Measurements from ENCODE around the gene CXCR4. TPM values are rescaled to one million over a fixed set of nuclear protein-coding genes. Genes with fewer than 3 reads are reported as not detected.

CXCR4 gene
- total and polyA plus RNA-seq, 10 of the 15 experiments (the other 5 are each of a cell fraction or from before 2014, with no cell fraction given), result 31.1 to 749 (median 52.7) TPM

- TF ChIP-seq SPI1 (IDR thresholded peaks at IDR 0.05; ENCODE audit: borderline replicate concordance, insufficient read depth, low read depth, low read length) (peak; percentile 41; the same call in 1 of the 2 replicates), EGR1 (IDR thresholded peaks at IDR 0.05; ENCODE audit: borderline replicate concordance in 1 of 2, low read depth in 2 of 2, low read length in 2 of 2) (peak in 1 of 2 experiments; percentile 43; a peak in 1 of 3 replicates), ZNF274 (IDR thresholded peaks at IDR 0.05; ENCODE audit: insufficient read depth, insufficient read length) (no peak), ZNF592 (IDR thresholded peaks at IDR 0.05) (no peak), JUND (IDR thresholded peaks at IDR 0.05; ENCODE audit: low read depth, low read length) (no peak), BCLAF1 (IDR thresholded peaks at IDR 0.05) (no peak), CHD1 (IDR thresholded peaks at IDR 0.05; ENCODE audit: low read depth, low read length) (no peak), SIX5 (IDR thresholded peaks at IDR 0.05; ENCODE audit: low read depth, low read length, severe bottlenecking) (no peak), TCF12 (IDR thresholded peaks at IDR 0.05; ENCODE audit: low read depth, low read length) (0 out of 2 replicates have a peak, but pooled peaks have one; percentile 9), ZBED1 (IDR thresholded peaks at IDR 0.05; ENCODE audit: borderline replicate concordance) (peak; percentile 46; the same call in 1 of the 2 replicates), FOXM1 (IDR thresholded peaks at IDR 0.05; ENCODE audit: low read depth, low read length) (no peak; the same call in 1 of the 2 replicates), ELK1 (IDR thresholded peaks at IDR 0.05; ENCODE audit: low read depth, low read length) (no peak), MEF2B (IDR thresholded peaks at IDR 0.05; ENCODE audit: partially characterized antibody, poor library complexity, severe bottlenecking) (peak; percentile 19), SIN3A (IDR thresholded peaks at IDR 0.05; ENCODE audit: low read depth, low read length) (0 out of 2 replicates have a peak, but pooled peaks have one; percentile 0), HDAC2 (IDR thresholded peaks at IDR 0.05) (no peak), STAT1 (conservative IDR thresholded peaks at IDR 0.05) (no peak), RUNX3 (IDR thresholded peaks at IDR 0.05; ENCODE audit: low read length) (0 out of 2 replicates have a peak, but pooled peaks have one; percentile 8), MXI1 (IDR thresholded peaks at IDR 0.05; ENCODE audit: low read depth, low read length) (peak; percentile 33; the same call in 1 of the 2 replicates), ZBTB33 (IDR thresholded peaks at IDR 0.05) (no peak)
Observed at GRCh38 chr2:136118819-136119716, 1.1 kb upstream of the CXCR4 start (continued).

Data from GM12878 (cell line).